Urinary bladder (tissue), 4 donors: ENCODE measurements around the gene MGMT. TPM values are rescaled to one million over a fixed set of nuclear protein-coding genes. Genes with fewer than 3 reads are reported as not detected.

ENCODE experiments used
- DNase-seq: peaks from one replicate; pipeline ENCODE4 v3.0.0-alpha.2; 2015; ENCODE audit errors: extremely low spot score
- H3K27ac ChIP-seq: one replicate; pipeline ENCODE4 v1.5.1; 2013; ENCODE audit warnings: low read depth, mild to moderate bottlenecking, moderate library complexity
- H3K36me3 ChIP-seq: one replicate; pipeline ENCODE4 v1.6.1; 2013; ENCODE audit warnings: mild to moderate bottlenecking, moderate library complexity; ENCODE audit not compliant: insufficient read depth
- H3K4me1 ChIP-seq: one replicate; pipeline ENCODE4 v1.6.1; 2013; ENCODE audit warnings: mild to moderate bottlenecking, moderate library complexity; ENCODE audit not compliant: insufficient read depth
- H3K4me3 ChIP-seq: one replicate; pipeline ENCODE4 v1.5.1; 2013; ENCODE audit warnings: low read depth, low read length
- WGBS: extraction: QIAGEN DNeasy Blood & Tissue Kit; methylation state at CpG from one replicate; pipeline ENCODE4 v1.1.7; 2013; 5-methylcytosine and 5-hydroxymethylcytosine counted together
- polyA plus RNA-seq: library from polyadenylated mRNA; stranded (reverse); fragments of 200-250 nt; gene quantifications from one replicate; pipeline ENCODE4 v1.2.3, GENCODE V29; 2013
- total RNA-seq: library from RNA; depleted of rRNA; stranded (reverse); fragments of >200 nt; gene quantifications from one replicate; pipeline ENCODE4 v1.2.3, GENCODE V29; 2014
- donor health status: healthy with polysubstance abuse.
- donor health status: healthy.

The MGMT gene
- total and polyA plus RNA-seq, 2 donors = 19.5 to 28.5 TPM

- WGBS = 74% methylated on average over 7 of the region's 7 CpGs
- DNase-seq = no peak
- Histone ChIP-seq H3K4me1 (no peaks in the 10 kb centered on the region), H3K4me3 (no peak overlapping the region), H3K36me3 (no peaks in the 10 kb centered on the region), H3K27ac (no peak overlapping the region)
Observed at GRCh38 chr10:129812398-129812797, 345.4 kb downstream of the MGMT start.

DNA sequence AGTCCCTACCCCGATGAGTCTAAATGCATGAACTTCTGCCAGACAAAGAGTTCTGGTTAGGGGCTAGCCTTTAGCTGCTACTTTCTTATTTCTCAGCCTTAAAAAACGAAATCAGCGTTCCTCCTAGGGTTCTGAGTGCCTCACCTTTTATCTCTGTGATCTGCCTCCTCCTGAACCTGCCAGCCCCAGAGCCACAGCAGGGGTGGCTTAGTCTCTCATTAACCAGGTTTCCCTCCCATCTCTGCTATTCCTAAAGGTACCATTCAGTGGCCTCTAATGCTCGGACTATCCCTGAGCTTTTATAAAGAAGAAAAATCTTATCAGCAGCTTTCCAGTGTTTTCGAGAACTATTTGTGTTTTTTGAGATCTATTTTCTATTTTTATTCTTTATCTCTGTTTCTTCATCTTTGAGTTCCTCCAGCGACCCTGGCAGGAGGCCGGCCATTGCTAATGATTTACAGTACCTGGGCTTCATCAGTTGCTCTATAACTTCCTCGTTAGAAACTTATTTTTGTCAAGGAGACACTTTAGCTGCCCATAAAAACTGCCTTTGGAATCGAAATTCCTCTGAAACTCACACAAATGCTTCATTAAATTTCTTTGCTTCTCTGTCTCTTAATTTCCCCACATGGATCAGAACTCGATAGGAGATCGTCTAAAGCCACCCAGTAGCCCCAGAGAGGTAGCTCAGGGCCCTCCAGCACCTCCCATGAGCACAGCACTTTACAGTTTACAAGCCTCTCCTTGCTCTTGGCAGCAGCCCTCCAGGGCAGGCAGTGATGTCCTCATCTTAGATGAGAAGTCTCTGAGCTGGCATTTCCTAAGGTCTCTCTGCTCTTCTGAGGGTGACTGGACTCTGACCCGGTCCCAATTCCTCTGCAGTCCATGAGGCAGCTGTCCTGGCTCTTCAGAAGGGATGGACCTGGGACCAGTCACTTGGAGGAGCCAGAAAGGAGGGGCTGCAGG, 347.9 kb downstream of the MGMT start:
- 41% methylated on average over 12 of the region's 12 CpGs for WGBS
- DNase-seq = no peak
- Histone ChIP-seq H3K36me3 (no peaks in the 10 kb centered on the region), H3K4me1 (no peaks in the 10 kb centered on the region), H3K4me3 (no peak overlapping the region), H3K27ac (no peak overlapping the region)

DNA sequence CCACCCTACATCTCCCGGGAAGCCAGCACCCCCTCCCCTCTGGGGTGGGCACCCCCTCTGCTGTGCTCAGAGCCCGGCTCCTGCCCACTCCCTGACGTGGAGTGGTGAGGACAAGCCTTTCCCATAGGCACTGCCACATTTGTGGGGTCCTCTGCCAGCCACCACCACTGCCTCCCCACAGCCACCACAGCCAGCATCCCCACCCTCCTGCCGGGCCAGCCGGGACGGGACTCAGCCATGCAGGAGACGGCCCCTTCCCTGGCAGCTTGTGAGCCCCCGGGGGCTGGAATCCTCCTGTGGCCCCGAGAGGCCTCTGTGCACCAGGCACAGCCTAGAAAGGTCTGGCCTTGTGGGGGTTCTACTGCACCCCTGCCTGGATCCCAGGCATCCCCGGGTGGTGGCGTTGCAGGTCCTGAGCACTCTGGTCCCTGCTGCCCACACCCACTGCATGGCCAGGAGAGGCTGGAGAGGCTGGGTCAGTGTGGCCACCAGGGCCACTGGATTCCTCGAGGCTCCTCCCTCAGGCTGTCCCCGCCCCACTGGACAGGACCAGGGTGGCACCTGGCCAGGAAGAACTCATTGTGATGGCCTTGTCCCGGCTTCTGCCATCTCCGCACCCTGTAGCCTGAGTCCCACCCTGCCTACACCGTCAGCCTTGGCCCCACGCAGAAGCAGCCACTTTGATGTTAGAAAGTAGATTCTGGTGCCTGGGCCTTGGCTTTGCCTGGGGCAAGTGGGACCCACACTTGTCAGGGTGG, 349.0 kb downstream of the MGMT start:
- H3K4me1 ChIP-seq = no peaks in the 10 kb centered on the region
- H3K27ac ChIP-seq = no peak overlapping the region
- DNase-seq = no peak
- no peaks in the 10 kb centered on the region for H3K36me3 ChIP-seq
- WGBS = 91% methylated on average over 17 of the region's 17 CpGs
- H3K4me3 ChIP-seq = no peak overlapping the region

DNA sequence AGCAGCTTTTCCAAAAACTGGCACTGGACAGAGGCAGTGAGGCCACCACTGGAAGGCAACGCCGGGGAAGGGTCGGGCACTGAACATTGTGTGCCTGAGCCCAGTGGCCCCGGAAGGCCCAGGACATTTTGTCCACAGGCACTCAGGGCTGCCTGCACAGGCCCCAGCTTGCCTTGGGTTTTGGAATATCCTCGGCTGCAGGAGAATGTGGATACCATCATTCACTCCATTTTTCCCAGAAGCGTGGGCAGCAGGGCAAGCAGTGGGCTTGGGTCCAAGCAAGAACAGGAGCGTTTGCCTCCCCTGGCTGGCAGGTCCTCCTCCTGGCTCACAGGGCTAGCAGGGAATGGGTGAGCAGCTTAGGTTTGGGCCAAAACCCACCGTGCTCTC, 349.6 kb downstream of the MGMT start:
- H3K4me1 ChIP-seq = no peaks in the 10 kb centered on the region
- no peak overlapping the region for H3K27ac ChIP-seq
- WGBS = 90% methylated on average over 8 of the region's 8 CpGs
- no peak for DNase-seq
- no peak overlapping the region for H3K4me3 ChIP-seq
- H3K36me3 ChIP-seq = no peaks in the 10 kb centered on the region
